HG03460 (cell line): ENCODE data around the gene OVCA2.
A peak's percentile ranks its signal among the peaks of the same experiment; 100 is the strongest.
"Not testable (repeated sequence)": the region's sequence is repeated elsewhere in the genome, so short reads cannot be mapped to it uniquely, and the experiment has no call there.

ENCODE experiments used
- ATAC-seq: cut with Tn5 transposase; IDR thresholded peaks from one replicate; pipeline ENCODE4 v1.9.1; 2021; ENCODE audit not compliant: unreplicated experiment

Gene OVCA2

GRCh38 chr17:2013220-2013993 is 28.4 kb upstream of the OVCA2 start:
- not testable (repeated sequence) for ATAC-seq

GRCh38 chr17:2013994-2014317 is 27.9 kb upstream of the OVCA2 start:
- no peak for ATAC-seq

- ATAC-seq, result no peak
These were observed 26.5 kb upstream of the OVCA2 start for GRCh38 chr17:2015314-2015713.

GRCh38 chr17:2016494-2016893 is 25.3 kb upstream of the OVCA2 start:
- no peak for ATAC-seq

- ATAC-seq, result no peak
These were observed 24.4 kb upstream of the OVCA2 start for GRCh38 chr17:2017274-2017941.

- no peak for ATAC-seq
These were observed 22.9 kb upstream of the OVCA2 start for GRCh38 chr17:2018716-2019510.

- ATAC-seq, result no peak
These were observed 22.1 kb upstream of the OVCA2 start for GRCh38 chr17:2019723-2020122.

GRCh38 chr17:2020721-2021120 is 21.1 kb upstream of the OVCA2 start:
- no peak for ATAC-seq

- no peak for ATAC-seq
These were observed 19.1 kb upstream of the OVCA2 start for GRCh38 chr17:2022647-2023240.

GRCh38 chr17:2023256-2023655 is 18.6 kb upstream of the OVCA2 start:
- ATAC-seq, result no peak

- ATAC-seq, result no peak
These were observed 17.9 kb upstream of the OVCA2 start for GRCh38 chr17:2023692-2024571.

- no peak for ATAC-seq
These were observed 17.1 kb upstream of the OVCA2 start for GRCh38 chr17:2024572-2025219.

- ATAC-seq, result no peak
These were observed 16.6 kb upstream of the OVCA2 start, which contains the start of gene RTN4RL1 for GRCh38 chr17:2025220-2025621. Gene RTN4RL1, minus strand, starts transcription at chr17:2025334. Its CDS starts 469 bp downstream, at chr17:2024865.

GRCh38 chr17:2025622-2026309 is 16.1 kb upstream of the OVCA2 start:
- no peak for ATAC-seq

- no peak for ATAC-seq
These were observed 14.1 kb upstream of the OVCA2 start for GRCh38 chr17:2027528-2028233.

- ATAC-seq, result no peak
These were observed 13.6 kb upstream of the OVCA2 start for GRCh38 chr17:2028234-2028614.

GRCh38 chr17:2028737-2029136 is 13.1 kb upstream of the OVCA2 start:
- no peak for ATAC-seq

- ATAC-seq, result peak; percentile 73
These were observed 11.7 kb upstream of the OVCA2 start, which contains the start of gene DPH1 for GRCh38 chr17:2029911-2030778. Gene DPH1, plus strand, starts transcription at chr17:2030153. Its CDS starts 17 bp downstream, at chr17:2030170.
